GM21390 (cell line): ENCODE measurements around the gene CRELD1.

Experiments
- ATAC-seq: cut with Tn5 transposase; IDR thresholded peaks from one replicate; pipeline ENCODE4 v1.9.1; 2021; ENCODE audit not compliant: unreplicated experiment

CRELD1 gene

GRCh38 chr3:9903238-9903624 is 30.4 kb upstream of the CRELD1 start:
- ATAC-seq = no peak

GRCh38 chr3:9903904-9904303 is 29.7 kb upstream of the CRELD1 start:
- ATAC-seq = no peak

GRCh38 chr3:9906480-9906879 is 27.2 kb upstream of the CRELD1 start:
- no peak for ATAC-seq

GRCh38 chr3:9908286-9908685 is 25.3 kb upstream of the CRELD1 start:
- ATAC-seq = no peak

- ATAC-seq = no peak
Measured at GRCh38 chr3:9909221-9910013, 24.2 kb upstream of the CRELD1 start.

DNA sequence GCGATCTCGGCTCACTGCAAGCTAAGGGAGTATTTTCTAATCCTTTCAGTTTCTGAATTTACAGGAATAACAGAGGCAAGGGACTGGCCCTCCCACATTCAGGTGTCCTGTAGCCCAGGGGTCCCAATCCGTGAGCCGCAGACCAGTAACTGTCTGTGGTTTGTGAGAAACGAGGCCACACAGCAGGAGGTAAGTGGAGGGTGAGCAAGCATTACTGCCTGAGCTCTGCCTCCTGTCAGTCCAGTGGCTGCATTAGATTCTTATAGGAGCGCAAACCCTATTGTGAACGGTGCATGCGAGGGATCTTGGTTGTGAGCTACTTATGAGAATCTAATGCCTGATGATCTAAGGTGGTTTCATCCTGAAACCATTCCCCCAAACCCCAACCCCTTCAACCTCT is 21.8 kb upstream of the CRELD1 start:
- no peak for ATAC-seq

- ATAC-seq = no peak
Measured at GRCh38 chr3:9912294-9912935, 21.2 kb upstream of the CRELD1 start.

- ATAC-seq = no peak
Measured at GRCh38 chr3:9913601-9914000, 20.0 kb upstream of the CRELD1 start.

DNA sequence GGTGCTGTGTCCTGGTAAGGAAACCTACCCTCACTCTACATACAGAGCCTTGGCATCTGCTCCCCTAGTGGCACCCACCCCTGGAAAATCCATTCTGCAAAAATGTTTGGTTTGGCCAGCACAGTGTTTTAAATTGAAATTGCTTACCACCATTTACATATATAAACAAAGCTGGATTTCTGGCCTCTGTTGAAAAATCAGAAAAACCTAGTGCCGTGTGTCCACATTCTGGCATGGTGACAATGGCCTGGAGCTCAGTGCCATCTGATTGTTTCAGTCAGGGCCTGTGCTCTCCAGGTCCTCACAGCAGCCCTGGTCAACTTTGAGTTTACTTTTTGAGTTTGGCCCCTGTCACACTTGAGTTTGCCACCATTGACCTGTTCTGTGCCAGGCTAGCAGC is 19.6 kb upstream of the CRELD1 start:
- ATAC-seq = no peak

DNA sequence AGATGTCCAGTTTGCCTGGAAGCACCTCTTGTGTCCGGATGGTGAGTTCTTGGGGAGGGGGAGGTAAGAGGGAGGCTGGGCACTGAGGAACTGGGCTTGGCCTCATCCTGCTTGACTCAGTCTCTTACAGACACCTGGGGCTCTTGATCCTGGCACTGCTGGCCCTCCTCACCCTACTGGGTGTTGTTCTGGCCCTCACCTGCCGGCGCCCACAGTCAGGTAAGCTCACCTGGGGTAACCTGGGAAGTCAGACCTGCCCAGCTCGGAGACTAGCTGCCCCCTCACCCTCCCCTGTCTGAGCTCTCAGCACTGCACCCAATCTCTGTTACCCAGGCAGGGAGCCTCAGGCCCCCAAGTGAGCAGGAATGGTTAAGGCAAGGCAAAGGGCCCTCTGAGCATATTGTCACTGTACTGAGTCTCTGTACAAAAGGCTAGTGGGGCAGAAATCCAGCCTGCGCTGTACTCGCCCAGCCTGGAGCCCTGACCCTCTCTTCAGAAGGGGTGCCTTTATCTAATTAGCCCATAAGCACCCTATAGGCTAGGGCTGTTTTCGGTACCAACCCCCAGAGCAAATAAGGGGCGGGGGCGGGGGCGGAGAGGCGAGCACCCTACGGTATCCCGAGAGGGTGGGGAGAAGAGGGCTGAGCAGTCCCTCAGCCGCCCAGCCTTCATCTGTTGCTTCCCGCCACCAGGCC is 18.9 kb upstream of the CRELD1 start:
- no peak for ATAC-seq

DNA sequence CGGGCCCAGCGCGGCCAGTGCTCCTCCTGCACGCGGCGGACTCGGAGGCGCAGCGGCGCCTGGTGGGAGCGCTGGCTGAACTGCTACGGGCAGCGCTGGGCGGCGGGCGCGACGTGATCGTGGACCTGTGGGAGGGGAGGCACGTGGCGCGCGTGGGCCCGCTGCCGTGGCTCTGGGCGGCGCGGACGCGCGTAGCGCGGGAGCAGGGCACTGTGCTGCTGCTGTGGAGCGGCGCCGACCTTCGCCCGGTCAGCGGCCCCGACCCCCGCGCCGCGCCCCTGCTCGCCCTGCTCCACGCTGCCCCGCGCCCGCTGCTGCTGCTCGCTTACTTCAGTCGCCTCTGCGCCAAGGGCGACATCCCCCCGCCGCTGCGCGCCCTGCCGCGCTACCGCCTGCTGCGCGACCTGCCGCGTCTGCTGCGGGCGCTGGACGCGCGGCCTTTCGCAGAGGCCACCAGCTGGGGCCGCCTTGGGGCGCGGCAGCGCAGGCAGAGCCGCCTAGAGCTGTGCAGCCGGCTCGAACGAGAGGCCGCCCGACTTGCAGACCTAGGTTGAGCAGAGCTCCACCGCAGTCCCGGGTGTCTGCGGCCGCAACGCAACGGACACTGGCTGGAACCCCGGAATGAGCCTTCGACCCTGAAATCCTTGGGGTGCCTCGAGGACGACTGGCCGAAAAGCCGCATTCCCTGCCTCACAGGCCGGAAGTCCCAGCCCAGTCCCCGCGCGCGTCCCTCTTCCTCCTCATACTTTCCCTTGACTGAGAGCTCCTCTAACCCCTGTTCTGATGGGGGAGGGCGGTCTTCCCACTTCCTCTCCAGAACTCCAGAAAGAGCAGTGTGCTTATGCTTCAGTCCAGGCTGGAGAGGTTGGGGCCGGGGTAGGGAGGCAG is 18.1 kb upstream of the CRELD1 start:
- ATAC-seq = peak; percentile 41

GRCh38 chr3:9916346-9916733 is 17.3 kb upstream of the CRELD1 start:
- ATAC-seq = no peak

DNA sequence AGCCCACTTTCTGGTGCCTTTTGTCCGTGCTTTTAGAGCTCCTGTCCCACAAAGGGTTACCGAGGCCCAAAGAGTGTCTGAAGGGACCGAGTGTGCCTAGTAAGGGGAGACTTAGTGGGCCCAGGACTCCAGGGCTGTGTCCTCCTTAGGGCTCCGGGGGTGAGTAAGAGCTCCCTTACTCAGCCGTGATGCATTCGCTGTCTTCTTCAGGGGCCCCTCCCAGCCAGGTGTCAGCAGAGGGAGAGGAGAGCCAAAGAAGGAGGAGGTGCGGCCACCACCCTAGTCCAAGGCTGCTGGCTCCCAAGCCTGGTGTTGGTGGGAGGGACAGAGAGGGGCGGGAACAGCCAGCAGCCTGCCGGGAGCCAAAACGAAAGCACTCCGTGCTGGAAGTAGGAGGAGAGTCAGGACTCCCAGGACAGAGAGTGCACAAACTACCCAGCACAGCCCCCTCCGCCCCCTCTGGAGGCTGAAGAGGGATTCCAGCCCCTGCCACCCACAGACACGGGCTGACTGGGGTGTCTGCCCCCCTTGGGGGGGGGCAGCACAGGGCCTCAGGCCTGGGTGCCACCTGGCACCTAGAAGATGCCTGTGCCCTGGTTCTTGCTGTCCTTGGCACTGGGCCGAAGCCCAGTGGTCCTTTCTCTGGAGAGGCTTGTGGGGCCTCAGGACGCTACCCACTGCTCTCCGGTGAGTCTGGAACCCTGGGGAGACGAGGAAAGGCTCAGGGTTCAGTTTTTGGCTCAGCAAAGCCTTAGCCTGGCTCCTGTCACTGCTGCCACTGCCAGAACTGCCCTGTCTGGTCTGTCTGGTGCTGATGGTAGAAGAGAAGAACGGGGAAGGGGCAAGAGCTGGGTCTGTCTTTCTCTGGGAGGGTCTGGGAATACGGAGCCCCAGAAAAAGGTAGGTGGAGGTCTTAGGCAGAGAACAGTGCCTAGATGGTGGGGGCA is 16.6 kb upstream of the CRELD1 start, which contains the start of gene IL17RC:
TSS of gene IL17RC (plus strand) at position 365 of the 947 bp plus-strand sequence. CDS start at position 583, 218 bp downstream.
- ATAC-seq = no peak

GRCh38 chr3:9917820-9918219 is 15.8 kb upstream of the CRELD1 start:
- no peak for ATAC-seq

DNA sequence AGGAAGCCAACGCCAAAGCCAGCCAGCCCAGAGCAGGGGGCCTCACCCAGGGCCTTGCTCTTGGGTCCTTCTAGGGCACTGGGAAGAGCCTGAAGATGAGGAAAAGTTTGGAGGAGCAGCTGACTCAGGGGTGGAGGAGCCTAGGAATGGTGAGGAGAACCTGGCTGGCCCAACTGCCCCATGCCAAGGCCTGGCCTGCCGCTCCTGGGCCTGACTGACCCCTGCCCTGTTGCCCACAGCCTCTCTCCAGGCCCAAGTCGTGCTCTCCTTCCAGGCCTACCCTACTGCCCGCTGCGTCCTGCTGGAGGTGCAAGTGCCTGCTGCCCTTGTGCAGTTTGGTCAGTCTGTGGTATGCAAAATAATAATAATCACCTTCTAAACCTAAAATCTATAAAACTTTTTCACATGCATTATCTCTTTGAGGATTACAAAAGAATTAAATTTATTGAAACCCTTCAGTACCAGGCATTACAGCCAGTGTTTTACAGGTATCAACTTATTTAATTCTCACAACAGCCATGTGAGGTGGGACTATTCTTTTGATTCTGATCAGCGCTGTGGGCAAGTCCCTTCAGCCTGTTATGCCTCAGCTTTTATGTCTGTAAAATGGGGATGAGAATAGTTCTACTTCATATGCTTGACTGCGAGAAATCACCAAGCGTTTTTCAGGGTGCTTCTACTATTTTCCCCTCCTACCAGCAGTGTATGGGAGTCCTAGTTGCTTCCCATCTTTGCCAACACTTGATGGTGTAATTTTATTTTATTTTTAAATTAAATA is 15.2 kb upstream of the CRELD1 start:
- ATAC-seq = no peak

GRCh38 chr3:9928158-9928557 is 5.5 kb upstream of the CRELD1 start:
- no peak for ATAC-seq

- no peak for ATAC-seq
Measured at GRCh38 chr3:9930804-9931418, 2.7 kb upstream of the CRELD1 start.

DNA sequence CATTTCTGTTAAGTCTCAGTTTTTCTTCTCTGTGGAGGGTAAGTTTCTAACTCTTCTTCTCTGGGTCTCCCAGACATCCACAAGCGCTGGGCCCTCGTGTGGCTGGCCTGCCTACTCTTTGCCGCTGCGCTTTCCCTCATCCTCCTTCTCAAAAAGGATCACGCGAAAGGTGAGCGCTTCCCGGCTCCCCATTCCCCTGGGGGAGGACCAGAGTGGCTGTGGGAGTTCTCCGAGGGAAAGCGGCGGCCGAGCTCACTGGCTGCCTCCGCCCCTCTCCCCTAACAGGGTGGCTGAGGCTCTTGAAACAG is 1.1 kb upstream of the CRELD1 start:
- no peak for ATAC-seq
